ENCODE data around the gene LHFPL3.
"Not testable (repeated sequence)": the region's sequence is repeated elsewhere in the genome, so short reads cannot be mapped to it uniquely, and the experiment has no call there.

Gene LHFPL3

GRCh38 chr7:104902183-104902582 lies 573.8 kb downstream of the LHFPL3 start:
- no peak for DNase-seq

GRCh38 chr7:104903044-104903443 lies 574.6 kb downstream of the LHFPL3 start:
- DNase-seq: no peak

- DNase-seq: no peak
Measured at GRCh38 chr7:104903846-104904245, 575.4 kb downstream of the LHFPL3 start.

- no peak for DNase-seq
Measured at GRCh38 chr7:104906032-104906431, 577.6 kb downstream of the LHFPL3 start.

GRCh38 chr7:104906556-104906955 lies 578.2 kb downstream of the LHFPL3 start:
- no peak for DNase-seq

GRCh38 chr7:104908636-104909035 lies 580.2 kb downstream of the LHFPL3 start:
- no peak for DNase-seq

- no peak for DNase-seq
Measured at GRCh38 chr7:104909096-104909495, 580.7 kb downstream of the LHFPL3 start.

- DNase-seq: no peak
Measured at GRCh38 chr7:104914421-104914820, 586.0 kb downstream of the LHFPL3 start.

GRCh38 chr7:104921596-104921995 lies 593.2 kb downstream of the LHFPL3 start:
- peak; percentile 35 for DNase-seq

GRCh38 chr7:104922182-104923009 lies 594.0 kb downstream of the LHFPL3 start:
- peak; percentile 73 for DNase-seq

GRCh38 chr7:104923010-104923421 lies 594.6 kb downstream of the LHFPL3 start:
- DNase-seq: peak; percentile 85

- not testable (repeated sequence) for DNase-seq
Measured at GRCh38 chr7:104926189-104926588, 597.8 kb downstream of the LHFPL3 start.

GRCh38 chr7:104926601-104927041 lies 598.2 kb downstream of the LHFPL3 start:
- no peak for DNase-seq

GRCh38 chr7:104927055-104927454 lies 598.7 kb downstream of the LHFPL3 start:
- no peak for DNase-seq

GRCh38 chr7:104928721-104929400 lies 600.5 kb downstream of the LHFPL3 start:
- no peak for DNase-seq

- DNase-seq: no peak
Measured at GRCh38 chr7:104929921-104930320, 601.5 kb downstream of the LHFPL3 start.

GRCh38 chr7:104931181-104931781 lies 602.9 kb downstream of the LHFPL3 start:
- no peak for DNase-seq

GRCh38 chr7:104933022-104933421 lies 604.6 kb downstream of the LHFPL3 start:
- no peak for DNase-seq

- DNase-seq: no peak
Measured at GRCh38 chr7:104933521-104933988, 605.2 kb downstream of the LHFPL3 start.

- DNase-seq: no peak
Measured at GRCh38 chr7:104934665-104935064, 606.3 kb downstream of the LHFPL3 start.

GRCh38 chr7:104935276-104935675 lies 606.9 kb downstream of the LHFPL3 start:
- DNase-seq: no peak

- DNase-seq: no peak
Measured at GRCh38 chr7:104936546-104936945, 608.1 kb downstream of the LHFPL3 start.

GRCh38 chr7:104937489-104937888 lies 609.1 kb downstream of the LHFPL3 start:
- not testable (repeated sequence) for DNase-seq
